ENCODE measurements around the gene BRI3. TPM values are rescaled to one million over a fixed set of nuclear protein-coding genes. Genes with fewer than 3 reads are reported as not detected.
A peak's percentile ranks its signal among the peaks of the same experiment; 100 is the strongest.

Gene BRI3
- total and polyA plus RNA-seq, 12 donors = 50.2 to 379 (median 182) TPM

DNA sequence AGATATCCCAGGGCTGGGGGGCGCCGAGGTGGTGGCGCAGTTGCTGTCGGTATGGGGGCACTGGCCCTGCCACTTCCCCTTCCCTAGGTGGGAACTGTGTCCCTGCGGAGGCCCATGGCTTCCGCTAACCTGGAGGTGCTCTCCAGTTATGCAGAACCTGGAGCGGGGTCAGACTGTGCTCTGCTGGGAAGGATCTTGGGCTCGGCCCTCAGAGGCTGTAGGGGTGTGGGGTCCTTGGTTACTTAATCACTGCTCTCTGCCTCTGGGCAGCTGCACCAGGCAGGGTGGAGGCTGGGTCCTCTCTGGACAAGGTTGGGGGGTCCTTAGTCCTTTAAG lies 2.4 kb downstream of the BRI3 start:
- 46 to 80% (median 61%) methylated on average over 2 to 8 of the region's 8 CpGs for WGBS, 4 donors
- no peaks in the 10 kb centered on the region for H3K9me3 ChIP-seq (replicated peaks in 1 of 3)
- H3K27me3 ChIP-seq = no peaks in the 10 kb centered on the region
- H3K4me1 ChIP-seq (replicated peaks in 1 of 2) = peaks cover 54 to 59% of the 10 kb centered on the region in 2 donors
- H3K36me3 ChIP-seq (replicated peaks in 1 of 2) = peaks cover 0 to 8% of the 10 kb centered on the region in 2 donors
- DNase-seq = no peak
- TF ChIP-seq CTCF (IDR thresholded peaks at IDR 0.05) (no peak), POLR2A (IDR thresholded peaks at IDR 0.05) (no peak)
- peak overlapping the region; percentile 80 to 98 (median 91) for H3K27ac ChIP-seq
- peak overlapping the region in 3 of 4 donors; percentile 3 to 91 (median 73) for H3K4me3 ChIP-seq
- intact Hi-C loops (cut with DNase I) = no loop called here

GRCh38 chr7:98284335-98285036 lies 3.0 kb downstream of the BRI3 start:
- Histone ChIP-seq H3K36me3 (replicated peaks in 1 of 2) (peaks cover 0 to 8% of the 10 kb centered on the region in 2 donors), H3K4me3 (peak overlapping the region in 3 of 4 donors; percentile 3 to 91 (median 73)), H3K9me3 (replicated peaks in 1 of 3) (no peaks in the 10 kb centered on the region), H3K27ac (peak overlapping the region; percentile 80 to 98 (median 91)), H3K27me3 (no peaks in the 10 kb centered on the region), H3K4me1 (replicated peaks in 1 of 2) (peaks cover 54 to 63% of the 10 kb centered on the region in 2 donors)
- DNase-seq = peak; percentile 71 to 92 (median 87)
- TF ChIP-seq CTCF (IDR thresholded peaks at IDR 0.05) (peak in 2 of 6 experiments; percentile 6 to 18), POLR2A (IDR thresholded peaks at IDR 0.05) (peak in 1 of 2 donors; percentile 85)
- intact Hi-C loops (cut with DNase I) = no loop called here
- 22 to 28% (median 23%) methylated on average over 8 to 20 of the region's 20 CpGs for WGBS, 4 donors

DNA sequence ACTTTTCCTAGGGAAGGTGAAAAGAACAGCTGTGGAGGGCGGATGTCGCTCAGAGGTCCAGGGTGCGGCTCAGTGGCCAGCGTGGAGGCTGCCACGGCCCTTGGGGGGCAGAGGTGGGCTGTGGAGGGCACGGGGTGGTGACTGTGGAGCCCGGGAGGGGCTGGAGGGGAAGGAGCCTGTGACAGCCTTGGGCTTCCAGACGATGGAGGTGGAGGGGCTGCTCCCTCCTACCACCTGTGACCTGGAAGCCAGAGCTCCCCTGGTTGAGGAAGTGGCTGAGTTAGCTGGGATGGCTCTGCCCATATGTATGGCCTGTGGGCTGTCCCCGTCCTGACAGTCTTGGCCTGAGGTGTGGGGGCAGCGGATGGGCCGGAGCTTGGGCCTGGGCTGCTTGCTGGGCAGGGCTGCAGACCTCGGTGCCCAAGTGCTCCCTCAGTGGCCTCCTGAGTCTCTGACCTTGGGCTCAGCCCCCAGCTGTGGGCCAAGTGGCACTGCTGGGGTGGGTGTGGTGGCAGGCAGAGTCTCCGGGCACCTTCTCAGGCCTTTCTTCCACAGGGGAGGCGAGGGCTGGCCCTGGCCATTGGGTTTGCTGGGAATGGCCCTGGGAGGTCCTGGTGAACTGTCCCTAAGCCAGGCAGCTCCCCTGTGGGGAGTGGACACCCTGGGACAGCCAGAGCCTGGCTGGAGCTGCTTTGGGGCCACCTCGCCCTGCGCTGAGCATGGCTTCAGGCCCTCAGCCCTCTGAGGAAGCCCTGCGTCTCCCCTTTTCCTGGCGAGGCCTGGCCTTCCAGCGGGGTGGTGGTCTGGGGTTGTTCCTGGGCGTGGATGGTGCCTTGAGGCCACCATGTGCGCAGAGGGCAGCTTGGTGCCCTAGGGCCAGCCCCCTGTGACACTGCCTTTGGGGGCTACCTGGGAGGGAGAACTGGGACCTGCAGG lies 3.9 kb downstream of the BRI3 start:
- peak overlapping the region in 2 of 4 donors; percentile 3 to 73 for H3K4me3 ChIP-seq
- no peaks in the 10 kb centered on the region for H3K27me3 ChIP-seq
- 63 to 83% (median 71%) methylated on average over 9 to 21 of the region's 21 CpGs for WGBS, 4 donors
- peaks cover 52 to 66% of the 10 kb centered on the region in 2 donors for H3K4me1 ChIP-seq (replicated peaks in 1 of 2)
- peak in 1 of 7 donors; percentile 48 for DNase-seq
- H3K27ac ChIP-seq = peak overlapping the region; percentile 80 to 98 (median 91)
- intact Hi-C loops (cut with DNase I) = no loop called here
- H3K9me3 ChIP-seq (replicated peaks in 1 of 3) = no peaks in the 10 kb centered on the region
- H3K36me3 ChIP-seq (replicated peaks in 1 of 2) = peaks cover 0 to 8% of the 10 kb centered on the region in 2 donors
- TF ChIP-seq CTCF (IDR thresholded peaks at IDR 0.05) = no peak
- no peak for TF ChIP-seq POLR2A (IDR thresholded peaks at IDR 0.05)

DNA sequence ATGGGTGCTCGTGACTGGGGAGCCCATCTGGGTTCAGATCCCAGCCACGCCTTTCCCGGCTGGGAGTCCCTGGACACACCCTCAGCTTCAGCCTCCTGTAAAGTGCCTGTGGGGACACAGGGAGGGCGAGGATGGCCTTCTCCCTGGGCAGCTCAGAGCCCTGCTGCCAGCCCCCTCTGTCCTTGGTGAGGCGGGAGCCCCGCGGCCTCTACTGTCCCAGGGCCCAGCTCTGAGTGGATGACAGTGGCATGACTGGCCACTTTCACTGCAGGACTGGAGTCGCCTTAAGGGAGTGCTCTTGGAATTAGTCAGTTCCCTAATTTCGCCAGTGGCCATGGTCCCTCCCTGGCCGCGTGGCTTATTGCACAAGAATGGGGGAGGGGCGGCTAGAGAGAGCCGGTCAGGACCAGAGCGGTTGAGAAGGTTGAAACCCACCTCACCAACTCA lies 4.6 kb downstream of the BRI3 start:
- Histone ChIP-seq H3K36me3 (replicated peaks in 1 of 2) (peaks cover 0 to 9% of the 10 kb centered on the region in 2 donors), H3K4me3 (peak overlapping the region in 1 of 4 donors; percentile 73), H3K27me3 (no peaks in the 10 kb centered on the region), H3K27ac (peak overlapping the region; percentile 80 to 98 (median 91)), H3K9me3 (replicated peaks in 1 of 3) (no peaks in the 10 kb centered on the region), H3K4me1 (replicated peaks in 1 of 2) (peaks cover 49 to 66% of the 10 kb centered on the region in 2 donors)
- DNase-seq = peak; percentile 86 to 95 (median 92)
- 29 to 30% methylated on average over 14 of the region's 14 CpGs; no CpG with 5 or more reads in 2 of the 4 donors for WGBS, 4 donors
- TF ChIP-seq POLR2A (IDR thresholded peaks at IDR 0.05) (peak; percentile 57 to 93), CTCF (IDR thresholded peaks at IDR 0.05) (no peak)
- intact Hi-C loops (cut with DNase I) = no loop called here
